Breast epithelium (tissue), 3 donors: ENCODE results near the gene CHCHD5.

Experiments used
- POLR2A ChIP-seq: fragments of 450-650 bp; IDR thresholded peaks from one replicate; pipeline ENCODE4 v1.6.1; 2016; ENCODE audit warnings: antibody characterized with exemption, mild to moderate bottlenecking, moderate library complexity
- POLR2AphosphoS5 ChIP-seq, 3 donors: sonication (generic); formaldehyde crosslinking; IDR thresholded peaks; one replicate each; pipeline ENCODE4 v1.6.1; 2017; ENCODE audit warnings: antibody characterized with exemption in 3 of 3
- TF ChIP-seq, protein P1 (sequence below), 3 donors: fragments of 450-650 bp; IDR thresholded peaks; one replicate each; pipeline ENCODE4 v1.5.1; 2016 to 2017; ENCODE audit warnings: antibody characterized with exemption in 3 of 3, mild to moderate bottlenecking in 3 of 3, moderate library complexity in 3 of 3

DNA sequence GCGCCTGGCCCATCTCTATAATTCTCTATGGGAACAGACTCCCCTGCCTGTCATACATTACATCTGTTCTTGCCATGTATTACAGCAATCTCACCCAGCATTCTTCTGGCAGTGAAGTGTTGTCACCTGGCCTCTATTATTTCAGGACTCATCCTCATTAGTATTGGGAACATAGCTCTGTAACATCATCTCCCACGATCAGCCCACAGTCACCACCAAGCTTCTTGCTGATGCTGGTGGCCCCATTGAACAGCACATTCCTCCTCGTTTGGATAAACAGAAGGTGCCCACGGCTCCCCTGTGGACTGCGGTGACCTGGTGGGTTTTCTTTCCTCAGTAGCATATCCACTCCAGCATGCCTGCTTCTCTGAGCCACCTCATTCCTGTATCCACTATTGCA lies 21.5 kb downstream of the CHCHD5 start:
- TF ChIP-seq, protein P1, sequence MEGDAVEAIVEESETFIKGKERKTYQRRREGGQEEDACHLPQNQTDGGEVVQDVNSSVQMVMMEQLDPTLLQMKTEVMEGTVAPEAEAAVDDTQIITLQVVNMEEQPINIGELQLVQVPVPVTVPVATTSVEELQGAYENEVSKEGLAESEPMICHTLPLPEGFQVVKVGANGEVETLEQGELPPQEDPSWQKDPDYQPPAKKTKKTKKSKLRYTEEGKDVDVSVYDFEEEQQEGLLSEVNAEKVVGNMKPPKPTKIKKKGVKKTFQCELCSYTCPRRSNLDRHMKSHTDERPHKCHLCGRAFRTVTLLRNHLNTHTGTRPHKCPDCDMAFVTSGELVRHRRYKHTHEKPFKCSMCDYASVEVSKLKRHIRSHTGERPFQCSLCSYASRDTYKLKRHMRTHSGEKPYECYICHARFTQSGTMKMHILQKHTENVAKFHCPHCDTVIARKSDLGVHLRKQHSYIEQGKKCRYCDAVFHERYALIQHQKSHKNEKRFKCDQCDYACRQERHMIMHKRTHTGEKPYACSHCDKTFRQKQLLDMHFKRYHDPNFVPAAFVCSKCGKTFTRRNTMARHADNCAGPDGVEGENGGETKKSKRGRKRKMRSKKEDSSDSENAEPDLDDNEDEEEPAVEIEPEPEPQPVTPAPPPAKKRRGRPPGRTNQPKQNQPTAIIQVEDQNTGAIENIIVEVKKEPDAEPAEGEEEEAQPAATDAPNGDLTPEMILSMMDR (IDR thresholded peaks at IDR 0.05): no peak
- no peak for TF ChIP-seq POLR2A
- no peak for TF ChIP-seq POLR2AphosphoS5 (IDR thresholded peaks at IDR 0.05)
